Activated CD8-positive, alpha-beta T cell treated with anti-CD3 and anti-CD28 coated beads for 36 hours (primary cell): Measurements from ENCODE around the gene IQCK. TPM values are rescaled to one million over a fixed set of nuclear protein-coding genes. Genes with fewer than 3 reads are reported as not detected.

Experiments
- ATAC-seq: fragments of 200-7000 bp; cut with Tn5 transposase; one replicate; pipeline ENCODE4 v1.10.0; 2021; ENCODE audit warnings: mild to moderate bottlenecking, moderate library complexity
- CTCF ChIA-PET: fragments of 350-600 bp; sonication (Branson Sonifier 250); formaldehyde crosslinking; loops from one replicate; lab custom pipeline; 2021; ENCODE audit warnings: antibody characterized with exemption; lab: Charles Lee
- POLR2A ChIA-PET: fragments of 350-600 bp; sonication (Branson Sonifier 250); formaldehyde crosslinking; loops from one replicate; lab custom pipeline; 2021; ENCODE audit warnings: antibody characterized with exemption; lab: Charles Lee
- DNase-seq: peaks from one replicate; pipeline ENCODE4 v3.0.0-alpha.2; 2020
- H3K27ac Mint-ChIP-seq: one replicate; pipeline ENCODE4 v1.8.0; 2021; ENCODE audit warnings: mild to moderate bottlenecking, mixed read lengths
- H3K27me3 Mint-ChIP-seq: one replicate; pipeline ENCODE4 v1.8.0; 2021; ENCODE audit warnings: mixed read lengths
- H3K36me3 Mint-ChIP-seq: one replicate; pipeline ENCODE4 v1.8.0; 2021; ENCODE audit warnings: low read depth, mixed read lengths
- H3K4me1 Mint-ChIP-seq: one replicate; pipeline ENCODE4 v1.8.0; 2021; ENCODE audit warnings: low read depth, mixed read lengths
- H3K4me3 Mint-ChIP-seq: one replicate; pipeline ENCODE4 v1.8.0; 2021; ENCODE audit warnings: mild to moderate bottlenecking, moderate library complexity, mixed read lengths
- H3K9me3 Mint-ChIP-seq: one replicate; pipeline ENCODE4 v1.8.0; 2021; ENCODE audit warnings: mixed read lengths
- intact Hi-C: fragments of 100-400 bp; cut with micrococcal nuclease; formaldehyde crosslinking; loops from one replicate; pipeline ENCODE4 v1.10.0; 2022
- total RNA-seq, 2 experiments: library from RNA; stranded (reverse); gene quantifications; one replicate each; pipeline ENCODE4 v1.2.3, GENCODE V29; 2021
- TF ChIP-seq, protein P1 (sequence below): fragments of 200-600 bp; IDR thresholded peaks from one replicate; pipeline ENCODE4 v1.8.0; 2022; ENCODE audit warnings: antibody characterized with exemption, mild to moderate bottlenecking

Gene IQCK
- total RNA-seq, 2 experiments from 2014 or later = 1.7 to 3.5 TPM

DNA sequence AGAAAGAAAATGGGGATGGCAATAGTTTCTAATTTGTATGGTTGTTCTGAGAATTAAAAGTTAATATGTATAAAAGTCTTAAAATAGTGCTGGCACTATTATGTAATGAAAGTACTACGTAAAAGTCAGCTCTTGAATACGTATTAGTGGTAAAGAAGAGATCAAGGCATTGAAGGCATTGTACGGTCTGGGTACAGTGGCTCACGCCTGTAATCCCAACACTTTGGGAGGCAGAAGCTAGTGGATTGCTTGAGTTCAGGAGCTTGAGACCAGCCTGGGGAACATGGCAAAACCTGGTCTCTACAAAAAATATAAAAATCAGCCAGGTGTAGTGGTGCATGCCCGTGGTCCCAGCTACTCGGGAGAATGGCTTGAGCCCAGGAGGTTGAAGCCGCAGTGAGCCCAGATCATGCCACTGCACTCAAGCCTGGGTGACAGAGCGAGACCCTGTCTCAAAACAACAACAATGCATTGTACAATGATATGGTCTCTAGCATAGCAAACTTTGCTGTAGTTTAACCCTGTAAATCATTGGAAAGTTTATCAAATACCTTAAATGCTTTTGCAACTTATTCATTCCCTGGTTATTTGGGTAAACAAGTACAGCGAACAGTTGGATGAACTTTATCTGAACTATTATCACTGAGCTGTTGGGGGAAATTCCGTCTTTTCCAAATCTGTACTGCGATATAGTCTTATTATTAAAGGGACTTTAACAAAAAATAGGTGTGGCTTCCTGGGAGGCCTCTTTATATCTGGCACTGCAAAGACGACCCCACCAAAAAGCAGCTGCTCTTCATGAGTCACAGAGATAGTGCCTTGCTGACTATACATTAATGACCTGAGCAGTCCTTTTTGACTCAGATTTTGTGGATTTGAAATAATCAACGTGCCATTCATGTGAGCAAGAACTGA lies 93.0 kb downstream of the IQCK start:
- H3K4me3 Mint-ChIP-seq = no peak overlapping the region
- TF ChIP-seq, protein P1, sequence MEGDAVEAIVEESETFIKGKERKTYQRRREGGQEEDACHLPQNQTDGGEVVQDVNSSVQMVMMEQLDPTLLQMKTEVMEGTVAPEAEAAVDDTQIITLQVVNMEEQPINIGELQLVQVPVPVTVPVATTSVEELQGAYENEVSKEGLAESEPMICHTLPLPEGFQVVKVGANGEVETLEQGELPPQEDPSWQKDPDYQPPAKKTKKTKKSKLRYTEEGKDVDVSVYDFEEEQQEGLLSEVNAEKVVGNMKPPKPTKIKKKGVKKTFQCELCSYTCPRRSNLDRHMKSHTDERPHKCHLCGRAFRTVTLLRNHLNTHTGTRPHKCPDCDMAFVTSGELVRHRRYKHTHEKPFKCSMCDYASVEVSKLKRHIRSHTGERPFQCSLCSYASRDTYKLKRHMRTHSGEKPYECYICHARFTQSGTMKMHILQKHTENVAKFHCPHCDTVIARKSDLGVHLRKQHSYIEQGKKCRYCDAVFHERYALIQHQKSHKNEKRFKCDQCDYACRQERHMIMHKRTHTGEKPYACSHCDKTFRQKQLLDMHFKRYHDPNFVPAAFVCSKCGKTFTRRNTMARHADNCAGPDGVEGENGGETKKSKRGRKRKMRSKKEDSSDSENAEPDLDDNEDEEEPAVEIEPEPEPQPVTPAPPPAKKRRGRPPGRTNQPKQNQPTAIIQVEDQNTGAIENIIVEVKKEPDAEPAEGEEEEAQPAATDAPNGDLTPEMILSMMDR = no peak
- H3K36me3 Mint-ChIP-seq = no peaks in the 10 kb centered on the region
- ChIA-PET CTCF (no interaction called here), POLR2A (interaction anchor here (1.1 kb wide), 1 partner anchor 105 kb away, joined by 3 read pairs; no protein-coding TSS in a partner anchor)
- ATAC-seq (no peak), DNase-seq (no peak)
- no peak overlapping the region for H3K27ac Mint-ChIP-seq
- intact Hi-C loops = no loop called here
- H3K9me3 Mint-ChIP-seq = peaks cover 5% of the 10 kb centered on the region
- H3K4me1 Mint-ChIP-seq = no peaks in the 10 kb centered on the region
- peaks cover 1% of the 10 kb centered on the region for H3K27me3 Mint-ChIP-seq

- no peak overlapping the region for H3K4me3 Mint-ChIP-seq
- ChIA-PET POLR2A (no interaction called here), CTCF (no interaction called here)
- no peak overlapping the region for H3K27ac Mint-ChIP-seq
- DNase-seq = no peak
- no peaks in the 10 kb centered on the region for H3K4me1 Mint-ChIP-seq
- ATAC-seq = no peak
- H3K9me3 Mint-ChIP-seq = peaks cover 5% of the 10 kb centered on the region
- TF ChIP-seq, protein P1 = no peak
- peaks cover 2% of the 10 kb centered on the region for H3K27me3 Mint-ChIP-seq
- intact Hi-C loops = no loop called here
- H3K36me3 Mint-ChIP-seq = no peaks in the 10 kb centered on the region
Observed at GRCh38 chr16:19812986-19813385, 94.9 kb downstream of the IQCK start.

DNA sequence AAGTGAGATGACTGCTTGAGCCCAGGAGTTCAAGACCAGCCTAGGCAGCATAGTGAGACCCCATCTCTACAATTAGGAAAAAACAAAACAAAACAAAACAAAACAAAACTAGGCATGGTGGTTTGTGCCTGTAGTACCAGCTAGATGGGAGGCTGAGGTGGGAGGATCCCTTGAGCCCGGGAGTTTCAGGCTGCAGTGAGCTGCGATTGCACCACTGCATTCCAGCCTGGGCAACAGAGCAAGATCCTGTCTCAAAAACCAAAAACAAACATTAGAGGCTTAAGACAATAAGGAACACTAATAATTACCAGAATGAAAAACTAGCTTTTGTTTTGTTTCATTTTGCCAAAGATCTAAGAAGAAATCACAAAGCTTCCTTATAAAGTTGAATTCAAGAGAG lies 97.3 kb downstream of the IQCK start:
- DNase-seq (no peak), ATAC-seq (no peak)
- H3K4me1 Mint-ChIP-seq = no peaks in the 10 kb centered on the region
- peaks cover 5% of the 10 kb centered on the region for H3K9me3 Mint-ChIP-seq
- H3K27ac Mint-ChIP-seq = no peak overlapping the region
- ChIA-PET POLR2A (no interaction called here), CTCF (no interaction called here)
- intact Hi-C loops = no loop called here
- H3K4me3 Mint-ChIP-seq = no peak overlapping the region
- H3K27me3 Mint-ChIP-seq = peaks cover 2% of the 10 kb centered on the region
- no peaks in the 10 kb centered on the region for H3K36me3 Mint-ChIP-seq
- TF ChIP-seq, protein P1 = no peak

- POLR2A ChIA-PET = no interaction called here
- intact Hi-C loops = no loop called here
- H3K9me3 Mint-ChIP-seq = peaks cover 5% of the 10 kb centered on the region
Observed at GRCh38 chr16:19817122-19817521, 99.1 kb downstream of the IQCK start.

DNA sequence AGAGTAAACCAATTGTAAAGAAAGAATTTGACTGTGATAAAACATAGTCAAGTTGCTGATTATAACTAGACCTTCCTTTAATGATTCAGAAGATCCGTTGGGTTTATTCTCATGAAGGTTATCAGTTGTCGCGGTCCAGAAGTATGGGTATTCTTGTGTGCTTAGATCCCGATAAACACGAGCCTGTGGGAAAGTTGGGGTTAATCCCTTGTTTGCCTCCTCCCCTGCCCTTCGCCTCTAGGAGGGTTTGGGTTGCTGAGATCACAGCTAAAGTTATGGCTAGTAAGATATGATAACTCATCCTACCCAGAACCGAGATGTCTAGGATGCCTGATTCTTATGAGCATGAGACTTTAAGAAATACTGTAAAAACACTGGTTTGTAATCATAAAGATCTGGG lies 99.8 kb downstream of the IQCK start:
- Mint-ChIP-seq H3K9me3 (peaks cover 4% of the 10 kb centered on the region), H3K4me1 (no peaks in the 10 kb centered on the region), H3K27me3 (peaks cover 2% of the 10 kb centered on the region), H3K36me3 (no peaks in the 10 kb centered on the region), H3K4me3 (no peak overlapping the region), H3K27ac (no peak overlapping the region)
- intact Hi-C loops = no loop called here
- TF ChIP-seq, protein P1 = no peak
- ChIA-PET CTCF (no interaction called here), POLR2A (no interaction called here)
- DNase-seq (no peak), ATAC-seq (no peak)

More at GRCh38 chr16:19817122-19817521, 99.1 kb downstream of the IQCK start:
- H3K4me1 Mint-ChIP-seq = no peaks in the 10 kb centered on the region
- CTCF ChIA-PET = no interaction called here
- TF ChIP-seq, protein P1 = no peak
- H3K4me3 Mint-ChIP-seq = no peak overlapping the region
- no peak for ATAC-seq
- DNase-seq = no peak
- H3K27me3 Mint-ChIP-seq = peaks cover 2% of the 10 kb centered on the region
- no peaks in the 10 kb centered on the region for H3K36me3 Mint-ChIP-seq
- no peak overlapping the region for H3K27ac Mint-ChIP-seq
